ENCODE measurements around the gene EFCAB9.

- no peak for TF ChIP-seq POLR2A (IDR thresholded peaks at IDR 0.05)
- no peak for TF ChIP-seq CTCF (IDR thresholded peaks at IDR 0.05)
These were observed 20.3 kb upstream of the EFCAB9 start for GRCh38 chr5:172173564-172174153.
